ENCODE results near the gene LDB2. TPM values are rescaled to one million over a fixed set of nuclear protein-coding genes. Genes with fewer than 3 reads are reported as not detected.

Gene LDB2
- 10 to 100 TPM; 24.2 to 40.4 (median 31.7) TPM for total RNA-seq (2021; fragmentation: NEBNext Ultra II Directional; extraction: Animal tissue kit (Norgen Biotek cat#: 25700))
- long read RNA-seq, partial matches to known transcripts = 1 of 27 reads
- long read RNA-seq, other reads (novel, unspliced or antisense) = 15 of 27 reads

DNA sequence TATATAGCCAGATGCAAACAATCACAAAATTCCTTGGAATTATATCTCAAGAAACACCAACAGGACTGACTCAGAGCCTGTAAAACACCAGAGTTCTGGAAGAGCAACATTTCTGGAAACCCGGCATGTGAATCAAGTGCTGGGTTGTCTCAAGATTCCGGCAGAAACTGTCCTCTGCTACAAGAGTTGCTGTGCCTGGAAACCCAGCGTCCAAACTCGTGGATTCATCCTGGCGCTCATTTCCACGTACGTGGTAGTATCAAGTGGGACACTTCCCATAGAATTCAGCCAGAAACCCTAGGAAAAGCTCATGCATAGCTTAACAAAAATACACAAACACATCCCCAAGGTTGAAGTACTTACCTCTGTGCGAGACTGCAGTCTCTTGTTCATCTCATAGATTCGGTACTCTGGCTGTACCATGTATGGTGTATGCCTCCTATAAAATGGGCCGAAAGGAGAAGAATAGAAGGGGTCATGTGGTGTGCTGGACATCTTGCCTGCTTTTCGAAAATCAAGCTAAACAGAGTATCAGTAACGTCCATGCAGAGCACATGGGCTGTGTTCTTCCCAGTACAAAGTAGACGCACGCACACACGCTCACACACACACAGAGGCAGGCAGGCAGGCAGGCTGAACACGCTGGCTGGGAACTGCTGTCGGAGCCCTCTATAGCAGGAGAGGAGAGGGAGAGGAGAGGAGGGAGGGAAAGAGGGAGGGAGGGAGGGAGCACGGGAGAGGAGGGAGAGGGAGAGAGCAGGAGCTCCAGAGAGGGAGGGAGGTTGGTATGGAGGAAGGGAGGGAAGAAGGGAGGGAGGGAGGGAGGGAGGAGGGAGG, at the start of gene LDB2:
Gene LDB2, minus strand, starts transcription at position 655 of the 837 bp plus-strand sequence.
- H3K4me1 Mint-ChIP-seq (ENCODE audit: low read depth) = peaks cover 47% of the 10 kb centered on the region
- H3K36me3 Mint-ChIP-seq (ENCODE audit: low read depth) = no peaks in the 10 kb centered on the region

DNA sequence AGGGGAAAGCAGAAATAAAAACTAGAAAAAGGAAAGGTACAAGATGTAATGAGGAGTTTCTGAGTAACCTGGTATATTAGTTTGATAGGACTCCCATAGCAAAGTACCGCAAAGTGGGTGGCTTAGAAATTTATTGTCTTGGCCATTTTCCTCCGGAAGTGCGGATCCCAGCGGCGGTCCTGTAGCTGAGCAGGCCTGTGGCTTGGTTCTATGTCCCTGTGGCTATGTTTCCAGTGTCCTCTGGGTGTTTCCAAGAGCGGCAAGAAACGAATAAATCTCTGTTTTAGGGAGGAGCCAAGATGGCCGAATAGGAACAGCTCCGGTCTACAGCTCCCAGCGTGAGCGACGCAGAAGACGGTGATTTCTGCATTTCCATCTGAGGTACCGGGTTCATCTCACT, 44.0 kb upstream of the LDB2 start:
- Mint-ChIP-seq H3K36me3 (ENCODE audit: low read depth) (no peaks in the 10 kb centered on the region), H3K9me3 (no peaks in the 10 kb centered on the region; the same call in 1 of the 2 replicates), H3K4me3 (no peak overlapping the region), H3K27me3 (ENCODE audit: insufficient read depth) (no peaks in the 10 kb centered on the region), H3K4me1 (ENCODE audit: low read depth) (no peaks in the 10 kb centered on the region), H3K27ac (no peak overlapping the region)
- TF ChIP-seq, protein P1, sequence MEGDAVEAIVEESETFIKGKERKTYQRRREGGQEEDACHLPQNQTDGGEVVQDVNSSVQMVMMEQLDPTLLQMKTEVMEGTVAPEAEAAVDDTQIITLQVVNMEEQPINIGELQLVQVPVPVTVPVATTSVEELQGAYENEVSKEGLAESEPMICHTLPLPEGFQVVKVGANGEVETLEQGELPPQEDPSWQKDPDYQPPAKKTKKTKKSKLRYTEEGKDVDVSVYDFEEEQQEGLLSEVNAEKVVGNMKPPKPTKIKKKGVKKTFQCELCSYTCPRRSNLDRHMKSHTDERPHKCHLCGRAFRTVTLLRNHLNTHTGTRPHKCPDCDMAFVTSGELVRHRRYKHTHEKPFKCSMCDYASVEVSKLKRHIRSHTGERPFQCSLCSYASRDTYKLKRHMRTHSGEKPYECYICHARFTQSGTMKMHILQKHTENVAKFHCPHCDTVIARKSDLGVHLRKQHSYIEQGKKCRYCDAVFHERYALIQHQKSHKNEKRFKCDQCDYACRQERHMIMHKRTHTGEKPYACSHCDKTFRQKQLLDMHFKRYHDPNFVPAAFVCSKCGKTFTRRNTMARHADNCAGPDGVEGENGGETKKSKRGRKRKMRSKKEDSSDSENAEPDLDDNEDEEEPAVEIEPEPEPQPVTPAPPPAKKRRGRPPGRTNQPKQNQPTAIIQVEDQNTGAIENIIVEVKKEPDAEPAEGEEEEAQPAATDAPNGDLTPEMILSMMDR (IDR thresholded peaks at IDR 0.05) = no peak
- no peak for DNase-seq

More for the DNA sequence above, at the start of gene LDB2:
- Mint-ChIP-seq H3K4me3 (peak within 1 kb of the TSS; percentile 95), H3K27ac (peak within 1 kb of the TSS; percentile 89), H3K27me3 (ENCODE audit: insufficient read depth) (peaks cover 2% of the 10 kb centered on the region; the same call in 1 of the 2 replicates), H3K9me3 (no peaks in the 10 kb centered on the region)
- DNase-seq = peak; percentile 81
- TF ChIP-seq, protein P1 (IDR thresholded peaks at IDR 0.05) = no peak

DNA sequence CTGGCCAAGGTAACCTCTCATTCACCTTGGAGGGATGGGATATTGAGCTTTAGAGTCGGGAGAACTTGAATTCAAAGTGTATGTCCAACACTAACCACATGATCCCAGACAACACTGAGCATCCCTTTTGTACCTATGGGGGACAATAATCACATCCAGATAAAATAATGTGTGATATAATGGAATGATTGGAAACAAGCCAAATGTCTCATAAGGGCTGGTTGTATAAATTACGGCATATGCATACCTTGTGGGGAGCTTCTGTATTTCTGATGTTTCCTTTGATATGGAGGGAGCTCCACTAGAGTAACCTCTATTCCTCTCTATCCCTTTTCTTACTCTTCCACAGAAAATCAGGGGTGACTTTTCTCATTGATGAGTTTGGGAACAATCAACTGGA, 40.7 kb upstream of the LDB2 start:
- DNase-seq = no peak
- no peak overlapping the region for H3K4me3 Mint-ChIP-seq
- no peaks in the 10 kb centered on the region for H3K36me3 Mint-ChIP-seq (ENCODE audit: low read depth)
- H3K9me3 Mint-ChIP-seq = no peaks in the 10 kb centered on the region; the same call in 1 of the 2 replicates
- H3K27me3 Mint-ChIP-seq (ENCODE audit: insufficient read depth) = no peaks in the 10 kb centered on the region
- no peak overlapping the region for H3K27ac Mint-ChIP-seq
- TF ChIP-seq, protein P1 (IDR thresholded peaks at IDR 0.05) = no peak
- no peaks in the 10 kb centered on the region for H3K4me1 Mint-ChIP-seq (ENCODE audit: low read depth)

DNA sequence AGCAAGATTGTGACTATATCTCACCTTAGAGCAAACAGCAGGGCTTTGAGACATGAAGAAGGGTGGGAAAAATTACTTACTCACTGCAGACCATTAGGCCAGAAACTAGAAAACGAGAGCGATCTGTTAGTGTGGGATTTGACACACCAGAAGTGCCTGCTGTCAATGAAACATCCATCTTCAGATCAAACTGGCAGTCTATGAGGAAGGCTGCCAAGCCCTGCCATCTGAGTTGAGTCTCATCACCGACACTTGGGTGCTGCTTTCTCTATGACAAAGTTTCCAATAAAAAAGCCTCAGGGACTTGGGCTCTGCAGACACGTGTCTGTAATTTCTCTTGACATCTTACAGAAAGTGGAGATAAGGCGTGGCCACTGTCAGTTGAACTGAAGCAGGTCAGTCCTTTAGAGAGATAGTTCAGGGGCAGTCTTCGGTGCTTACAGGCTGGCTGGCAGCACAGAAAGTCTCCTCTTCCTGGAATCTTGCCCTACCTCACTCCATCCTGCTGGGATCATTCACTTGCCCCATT, 40.1 kb upstream of the LDB2 start:
- H3K9me3 Mint-ChIP-seq = no peaks in the 10 kb centered on the region; the same call in 1 of the 2 replicates
- H3K27ac Mint-ChIP-seq = no peak overlapping the region
- no peaks in the 10 kb centered on the region for H3K36me3 Mint-ChIP-seq (ENCODE audit: low read depth)
- TF ChIP-seq, protein P1 (IDR thresholded peaks at IDR 0.05) = no peak
- H3K27me3 Mint-ChIP-seq (ENCODE audit: insufficient read depth) = no peaks in the 10 kb centered on the region
- no peak for DNase-seq
- H3K4me3 Mint-ChIP-seq = no peak overlapping the region
- H3K4me1 Mint-ChIP-seq (ENCODE audit: low read depth) = no peaks in the 10 kb centered on the region

DNA sequence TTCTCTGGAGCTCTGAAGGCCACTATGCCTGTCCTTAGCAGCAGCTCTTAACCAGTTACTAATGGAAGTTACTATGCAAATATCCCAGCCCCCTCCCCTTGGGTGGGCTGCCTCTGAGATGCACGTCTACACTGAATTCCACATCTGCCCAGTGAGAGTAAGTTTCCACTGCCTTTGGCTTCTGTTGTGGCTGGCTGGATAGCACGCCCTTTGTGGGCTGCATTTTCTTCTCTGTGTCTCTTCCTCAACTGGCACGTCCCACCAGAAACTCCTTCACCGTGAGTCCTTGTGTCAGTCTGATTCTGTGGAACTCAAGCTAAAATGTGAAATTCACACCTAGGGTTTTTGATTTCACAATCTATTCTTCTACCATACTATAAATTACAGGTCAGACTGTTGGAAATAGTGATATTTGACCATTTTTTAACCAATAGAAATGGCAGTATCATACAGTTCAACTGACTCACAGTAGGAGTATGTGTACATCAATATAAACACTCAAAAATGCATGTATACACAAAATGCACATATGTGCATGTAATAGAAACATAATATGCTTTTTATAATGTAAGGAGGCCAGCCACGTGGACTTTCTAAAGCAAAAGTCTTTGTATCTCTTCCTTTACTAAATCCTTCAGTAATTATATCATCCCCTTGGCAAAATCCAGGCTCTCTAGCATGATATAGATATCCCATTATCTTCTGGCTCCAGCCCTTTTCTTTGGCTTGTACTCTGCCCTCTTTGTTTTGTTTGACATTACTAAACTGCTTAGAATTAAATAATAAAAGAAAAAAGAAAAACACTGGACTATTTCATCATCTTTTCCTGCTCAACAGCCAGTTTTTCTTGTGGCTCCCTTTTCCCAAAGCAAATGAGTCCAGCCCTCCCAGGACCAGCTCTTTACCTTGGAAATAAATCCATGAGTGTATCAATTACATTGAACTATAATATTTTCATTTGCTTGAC, 33.2 kb upstream of the LDB2 start:
- no peak overlapping the region; the same call in 1 of the 2 replicates for H3K27ac Mint-ChIP-seq
- TF ChIP-seq, protein P1 (IDR thresholded peaks at IDR 0.05) = no peak
- DNase-seq = no peak

More for the DNA sequence above, 33.2 kb upstream of the LDB2 start:
- no peak overlapping the region for H3K4me3 Mint-ChIP-seq
- H3K27me3 Mint-ChIP-seq (ENCODE audit: insufficient read depth) = no peaks in the 10 kb centered on the region; the same call in 1 of the 2 replicates
- H3K36me3 Mint-ChIP-seq (ENCODE audit: low read depth) = no peaks in the 10 kb centered on the region
- H3K9me3 Mint-ChIP-seq = no peaks in the 10 kb centered on the region
- peaks cover 14% of the 10 kb centered on the region; the same call in 1 of the 2 replicates for H3K4me1 Mint-ChIP-seq (ENCODE audit: low read depth)
